Measurements from ENCODE around the gene OTUD5. TPM values are rescaled to one million over a fixed set of nuclear protein-coding genes. Genes with fewer than 3 reads are reported as not detected.

Gene OTUD5
- total and polyA plus RNA-seq, 2 donors (not counting 1 experiment from before 2014, with no cell fraction given) = 33.0 to 46.6 TPM

GRCh38 chrX:48969471-48969870 is 12.1 kb upstream of the OTUD5 start:
- no peaks in the 10 kb centered on the region for H3K27me3 ChIP-seq (ENCODE audit: control insufficient read depth, insufficient read depth, low read length)
- no peak overlapping the region for H3K27ac ChIP-seq (ENCODE audit: insufficient read depth, low read length)
- TF ChIP-seq EZH2 (IDR thresholded peaks at IDR 0.05; ENCODE audit: low read length, missing control alignments) = no peak
- TF ChIP-seq, protein P1, sequence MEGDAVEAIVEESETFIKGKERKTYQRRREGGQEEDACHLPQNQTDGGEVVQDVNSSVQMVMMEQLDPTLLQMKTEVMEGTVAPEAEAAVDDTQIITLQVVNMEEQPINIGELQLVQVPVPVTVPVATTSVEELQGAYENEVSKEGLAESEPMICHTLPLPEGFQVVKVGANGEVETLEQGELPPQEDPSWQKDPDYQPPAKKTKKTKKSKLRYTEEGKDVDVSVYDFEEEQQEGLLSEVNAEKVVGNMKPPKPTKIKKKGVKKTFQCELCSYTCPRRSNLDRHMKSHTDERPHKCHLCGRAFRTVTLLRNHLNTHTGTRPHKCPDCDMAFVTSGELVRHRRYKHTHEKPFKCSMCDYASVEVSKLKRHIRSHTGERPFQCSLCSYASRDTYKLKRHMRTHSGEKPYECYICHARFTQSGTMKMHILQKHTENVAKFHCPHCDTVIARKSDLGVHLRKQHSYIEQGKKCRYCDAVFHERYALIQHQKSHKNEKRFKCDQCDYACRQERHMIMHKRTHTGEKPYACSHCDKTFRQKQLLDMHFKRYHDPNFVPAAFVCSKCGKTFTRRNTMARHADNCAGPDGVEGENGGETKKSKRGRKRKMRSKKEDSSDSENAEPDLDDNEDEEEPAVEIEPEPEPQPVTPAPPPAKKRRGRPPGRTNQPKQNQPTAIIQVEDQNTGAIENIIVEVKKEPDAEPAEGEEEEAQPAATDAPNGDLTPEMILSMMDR (conservative IDR thresholded peaks at IDR 0.05 in 1 of 2, IDR thresholded peaks at IDR 0.05 in 1 of 2; ENCODE audit: low read depth in 1 of 2, low read length in 2 of 2) = no peak
- H4K20me1 ChIP-seq (ENCODE audit: control insufficient read depth, extremely low read depth, insufficient read depth, low read length) = no peaks in the 10 kb centered on the region
- no peaks in the 10 kb centered on the region for H3K36me3 ChIP-seq (ENCODE audit: control insufficient read depth, insufficient read depth, low read length)
- H2AFZ ChIP-seq (ENCODE audit: low read length) = no peak overlapping the region
- no peaks in the 10 kb centered on the region for H3K79me2 ChIP-seq (ENCODE audit: control insufficient read depth, insufficient read depth, low read length)
- no peak overlapping the region for H3K9ac ChIP-seq (ENCODE audit: insufficient read depth, low read length)
- no peak for DNase-seq (ENCODE audit: low read depth in 2 of 2)
- no peak overlapping the region for H3K4me2 ChIP-seq (ENCODE audit: extremely low read depth, insufficient read depth, low read length)
- H3K9me3 ChIP-seq (ENCODE audit: control insufficient read depth, insufficient read depth, low read depth, low read length) = no peaks in the 10 kb centered on the region
- no peak overlapping the region for H3K4me3 ChIP-seq (replicated peaks in 1 of 4; ENCODE audit: control extremely low read depth in 1 of 4, insufficient read depth in 1 of 4, low read depth in 3 of 4, low read length in 4 of 4)
- H3K4me1 ChIP-seq (ENCODE audit: control insufficient read depth, extremely low read depth, insufficient read depth, low read length) = peaks cover 2% of the 10 kb centered on the region

DNA sequence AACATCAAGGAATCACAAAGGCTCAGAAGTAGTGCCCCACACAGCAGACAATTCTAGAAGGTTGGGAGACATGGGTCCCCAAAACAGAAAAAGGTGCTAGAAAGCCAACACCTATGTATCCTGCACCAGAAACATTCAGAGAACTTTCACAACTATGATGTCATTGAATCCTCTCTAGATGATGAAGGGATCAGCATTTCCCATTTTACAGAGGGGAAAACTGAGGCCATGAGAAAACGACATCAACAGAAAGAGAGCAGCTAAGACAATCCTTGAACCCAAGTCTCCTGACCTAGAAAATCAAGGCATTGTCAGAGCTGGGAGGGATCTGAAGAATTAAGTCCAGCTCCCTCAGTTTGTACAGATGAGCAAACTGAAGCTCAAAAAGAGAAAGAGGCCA is 11.0 kb upstream of the OTUD5 start:
- TF ChIP-seq, protein P1 (conservative IDR thresholded peaks at IDR 0.05 in 1 of 2, IDR thresholded peaks at IDR 0.05 in 1 of 2; ENCODE audit: low read depth in 1 of 2, low read length in 2 of 2) = no peak
- no peak for TF ChIP-seq EZH2 (IDR thresholded peaks at IDR 0.05; ENCODE audit: low read length, missing control alignments)
- Histone ChIP-seq H3K27me3 (ENCODE audit: control insufficient read depth, insufficient read depth, low read length) (no peaks in the 10 kb centered on the region), H3K4me2 (ENCODE audit: extremely low read depth, insufficient read depth, low read length) (no peak overlapping the region), H3K36me3 (ENCODE audit: control insufficient read depth, insufficient read depth, low read length) (no peaks in the 10 kb centered on the region), H3K9ac (ENCODE audit: insufficient read depth, low read length) (no peak overlapping the region), H3K4me3 (replicated peaks in 1 of 4; ENCODE audit: control extremely low read depth in 1 of 4, insufficient read depth in 1 of 4, low read depth in 3 of 4, low read length in 4 of 4) (no peak overlapping the region), H3K79me2 (ENCODE audit: control insufficient read depth, insufficient read depth, low read length) (no peaks in the 10 kb centered on the region), H3K4me1 (ENCODE audit: control insufficient read depth, extremely low read depth, insufficient read depth, low read length) (peaks cover 2% of the 10 kb centered on the region), H3K9me3 (ENCODE audit: control insufficient read depth, insufficient read depth, low read depth, low read length) (no peaks in the 10 kb centered on the region), H4K20me1 (ENCODE audit: control insufficient read depth, extremely low read depth, insufficient read depth, low read length) (no peaks in the 10 kb centered on the region), H2AFZ (ENCODE audit: low read length) (no peak overlapping the region), H3K27ac (ENCODE audit: insufficient read depth, low read length) (no peak overlapping the region)
- DNase-seq (ENCODE audit: low read depth in 2 of 2) = no peak

DNA sequence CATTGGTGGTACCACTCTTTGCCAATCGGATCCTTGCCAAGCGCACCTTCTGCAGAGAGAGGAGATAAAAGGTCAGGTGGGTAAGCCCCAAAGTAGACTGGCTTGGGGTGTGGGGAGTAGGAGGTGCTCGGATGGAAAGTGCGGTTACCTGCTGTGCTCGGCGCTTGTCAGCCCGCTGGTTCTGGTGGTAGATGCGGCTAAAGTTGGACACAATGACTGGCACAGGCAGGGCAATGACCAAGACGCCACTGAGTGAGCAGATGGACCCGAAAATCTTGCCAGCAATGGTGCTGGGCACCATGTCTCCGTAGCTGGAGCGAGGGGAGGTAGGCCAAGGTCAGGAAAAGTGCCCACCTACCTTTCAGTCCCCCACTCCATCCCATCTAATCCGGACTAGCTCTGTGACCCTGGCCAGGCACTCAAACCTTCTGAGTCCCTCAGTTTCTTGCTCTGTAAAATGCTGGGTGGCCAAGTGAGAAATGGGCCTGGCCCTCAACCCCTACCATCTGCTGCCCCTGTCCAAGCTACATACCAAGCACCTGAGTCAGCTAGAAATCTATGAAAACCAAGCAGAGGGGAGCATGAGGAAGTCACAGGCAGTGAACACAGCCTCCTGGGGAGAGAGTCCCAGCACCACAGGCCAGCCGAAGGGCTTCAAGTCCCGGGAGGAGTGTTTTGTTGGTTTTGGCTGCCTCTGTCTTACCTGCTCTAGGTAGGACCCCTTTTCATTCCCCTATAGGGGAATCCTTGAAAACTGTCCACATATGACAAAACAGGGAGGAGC is 9.6 kb upstream of the OTUD5 start:
- H2AFZ ChIP-seq (ENCODE audit: low read length) = no peak overlapping the region
- H3K9ac ChIP-seq (ENCODE audit: insufficient read depth, low read length) = no peak overlapping the region
- peak; percentile 31 to 58 for DNase-seq (ENCODE audit: low read depth in 2 of 2)
- H3K4me2 ChIP-seq (ENCODE audit: extremely low read depth, insufficient read depth, low read length) = peak overlapping the region; percentile 7
- no peak overlapping the region for H3K4me3 ChIP-seq (replicated peaks in 1 of 4; ENCODE audit: control extremely low read depth in 1 of 4, insufficient read depth in 1 of 4, low read depth in 3 of 4, low read length in 4 of 4)
- TF ChIP-seq EZH2 (IDR thresholded peaks at IDR 0.05; ENCODE audit: low read length, missing control alignments) = no peak
- TF ChIP-seq, protein P1 (conservative IDR thresholded peaks at IDR 0.05 in 1 of 2, IDR thresholded peaks at IDR 0.05 in 1 of 2; ENCODE audit: low read depth in 1 of 2, low read length in 2 of 2) = no peak
- H4K20me1 ChIP-seq (ENCODE audit: control insufficient read depth, extremely low read depth, insufficient read depth, low read length) = no peaks in the 10 kb centered on the region
- no peaks in the 10 kb centered on the region for H3K9me3 ChIP-seq (ENCODE audit: control insufficient read depth, insufficient read depth, low read depth, low read length)
- no peaks in the 10 kb centered on the region for H3K4me1 ChIP-seq (ENCODE audit: control insufficient read depth, extremely low read depth, insufficient read depth, low read length)
- H3K27me3 ChIP-seq (ENCODE audit: control insufficient read depth, insufficient read depth, low read length) = no peaks in the 10 kb centered on the region
- no peaks in the 10 kb centered on the region for H3K79me2 ChIP-seq (ENCODE audit: control insufficient read depth, insufficient read depth, low read length)
- H3K36me3 ChIP-seq (ENCODE audit: control insufficient read depth, insufficient read depth, low read length) = no peaks in the 10 kb centered on the region
- H3K27ac ChIP-seq (ENCODE audit: insufficient read depth, low read length) = no peak overlapping the region
